Right ventricle myocardium inferior (tissue), 1 donor: ENCODE data around the gene AGR3. TPM values are rescaled to one million over a fixed set of nuclear protein-coding genes. Genes with fewer than 3 reads are reported as not detected.

Experiments used
- ATAC-seq: fragments of 200-7000 bp; cut with Tn5 transposase; one replicate; pipeline ENCODE4 v1.9.1; 2020; ENCODE audit warnings: mild to moderate bottlenecking, moderate library complexity
- DNase-seq: peaks from one replicate; pipeline ENCODE4 v3.0.0; 2021; ENCODE audit errors: missing footprints
- intact Hi-C: fragments of 100-400 bp; cut with DNase I; formaldehyde crosslinking; loops from one replicate; pipeline ENCODE4 v1.11.0; 2022
- total RNA-seq: library from RNA; stranded (reverse); fragmentation: NEBNext Ultra II Directional; extraction: Animal tissue kit (Norgen Biotek cat#: 25700); gene quantifications from one replicate; pipeline ENCODE4 v1.2.1, GENCODE V29; 2021
- donor health status: DM: no; HTN: yes; CAD: no; lungs with severe emphysema.

AGR3 gene
- total RNA-seq, 1 donor from 2014 or later, result not detected

DNA sequence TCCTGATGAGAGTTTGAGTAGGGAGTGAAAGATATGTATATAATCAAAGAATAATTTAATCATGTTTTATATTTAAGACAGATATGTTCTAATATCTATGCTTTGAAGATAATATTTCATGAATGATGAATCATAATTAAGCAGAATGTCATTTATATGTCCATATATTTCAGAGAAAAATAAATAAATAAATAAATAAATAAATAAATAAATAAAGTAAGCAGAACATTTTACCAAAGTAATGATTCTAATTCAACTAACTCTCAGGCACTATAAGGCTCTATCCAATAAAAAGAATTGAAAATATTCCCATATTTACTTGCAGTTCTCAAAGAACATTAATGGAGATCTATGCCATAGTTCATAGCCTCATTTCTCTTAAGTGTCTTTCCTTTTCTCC lies 36.0 kb downstream of the AGR3 start:
- ATAC-seq (no peak), DNase-seq (no peak)
- intact Hi-C loops, result no loop called here

DNA sequence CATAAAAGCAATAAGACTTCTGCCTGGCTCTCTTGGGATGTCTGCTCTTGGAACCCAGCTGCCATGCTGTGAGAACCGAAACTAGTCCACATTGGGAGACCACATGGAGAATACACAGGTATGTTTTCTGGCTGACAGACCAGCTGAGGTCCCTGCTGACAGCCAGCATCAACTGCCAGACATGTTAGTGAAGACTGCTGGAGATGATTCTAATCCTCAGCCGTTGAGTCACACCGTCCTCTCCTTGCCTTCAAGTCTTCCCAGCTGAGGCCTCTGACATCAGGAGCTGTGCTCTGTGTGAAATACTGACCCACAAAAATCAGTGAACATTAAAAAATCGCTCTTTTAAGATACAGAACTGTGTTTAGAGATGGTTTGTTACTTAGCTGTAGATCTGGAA lies 40.1 kb downstream of the AGR3 start:
- ATAC-seq, result no peak
- intact Hi-C loops, result no loop called here
- DNase-seq, result no peak

DNA sequence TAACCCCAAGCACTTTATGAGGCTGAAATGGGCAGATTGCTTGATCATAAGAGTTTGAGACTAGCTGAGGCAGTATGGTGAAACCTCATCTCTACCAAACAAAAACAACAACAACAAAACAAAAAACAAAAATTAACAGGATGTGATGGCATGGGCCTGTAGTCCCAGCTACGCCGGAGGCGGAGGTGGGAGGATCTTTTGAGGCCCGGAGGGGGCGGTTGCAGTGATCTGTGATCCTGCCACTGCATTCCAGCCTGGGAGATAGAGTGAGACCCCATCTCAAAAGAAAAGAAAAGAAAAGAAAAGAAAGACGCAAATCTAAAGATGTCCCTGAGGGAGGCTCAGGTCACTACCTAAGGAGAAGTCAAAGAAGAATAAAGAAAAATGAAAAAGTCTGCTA lies 41.7 kb downstream of the AGR3 start:
- ATAC-seq, result no peak
- no peak for DNase-seq
- intact Hi-C loops, result no loop called here

DNA sequence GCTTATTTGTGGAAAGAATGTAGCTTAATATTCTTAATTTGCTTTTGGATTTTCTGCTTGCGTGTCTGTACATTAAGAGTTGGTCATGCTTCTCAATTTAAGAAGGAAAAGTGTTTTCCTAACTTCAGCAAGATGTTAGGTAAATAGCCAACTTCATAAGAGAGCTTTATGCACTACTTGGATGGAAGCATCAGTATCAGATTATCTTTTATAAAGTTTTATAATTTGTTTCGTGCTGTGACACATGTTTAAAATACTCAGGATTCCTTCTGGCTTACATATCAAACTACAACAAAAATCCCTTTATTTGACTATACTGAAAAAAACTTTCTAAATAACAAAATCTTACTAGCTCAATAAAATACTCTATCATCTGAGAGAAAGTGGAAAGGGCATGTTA lies 42.1 kb downstream of the AGR3 start:
- ATAC-seq (no peak), DNase-seq (no peak)
- intact Hi-C loops, result no loop called here

DNA sequence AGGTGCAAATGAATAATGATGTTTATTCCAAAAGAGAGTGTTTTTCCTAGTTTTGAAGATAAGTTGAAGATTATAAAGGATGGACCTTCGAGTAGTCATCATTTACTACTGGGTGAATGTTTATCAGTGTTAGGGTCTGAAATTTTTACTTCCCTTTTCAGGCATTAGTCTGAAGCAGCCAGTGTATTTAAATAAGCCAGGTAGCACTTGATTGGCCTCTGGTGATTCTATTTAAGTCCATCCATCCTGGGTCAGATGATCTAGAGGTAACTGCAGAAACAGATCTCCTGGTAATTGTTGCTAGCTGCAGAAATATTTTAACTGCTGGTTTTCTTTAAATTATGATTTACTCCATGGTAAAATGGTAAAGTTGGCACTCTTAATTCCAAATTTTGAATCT lies 42.9 kb downstream of the AGR3 start:
- intact Hi-C loops, result no loop called here
- ATAC-seq, result no peak
- DNase-seq, result no peak

DNA sequence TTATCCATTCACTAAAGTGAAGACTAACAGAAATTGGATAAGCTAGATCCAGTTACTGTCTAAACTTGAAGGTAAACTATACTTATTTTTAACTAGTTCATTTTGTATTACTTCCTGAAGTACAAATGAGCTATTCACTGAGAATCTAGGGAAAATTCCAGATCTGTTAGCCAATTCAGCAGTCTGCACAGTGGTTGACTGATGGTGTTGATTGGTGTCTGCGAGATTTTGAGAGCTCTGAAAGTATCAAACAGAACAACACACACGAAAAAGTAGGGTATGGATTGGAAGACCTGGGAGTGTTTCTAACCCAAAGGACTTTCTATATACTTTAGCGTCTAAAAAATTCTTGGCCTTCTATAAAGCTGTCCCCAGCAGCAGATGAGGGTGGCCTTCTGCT lies 43.4 kb downstream of the AGR3 start:
- DNase-seq, result no peak
- ATAC-seq, result no peak
- intact Hi-C loops, result no loop called here

DNA sequence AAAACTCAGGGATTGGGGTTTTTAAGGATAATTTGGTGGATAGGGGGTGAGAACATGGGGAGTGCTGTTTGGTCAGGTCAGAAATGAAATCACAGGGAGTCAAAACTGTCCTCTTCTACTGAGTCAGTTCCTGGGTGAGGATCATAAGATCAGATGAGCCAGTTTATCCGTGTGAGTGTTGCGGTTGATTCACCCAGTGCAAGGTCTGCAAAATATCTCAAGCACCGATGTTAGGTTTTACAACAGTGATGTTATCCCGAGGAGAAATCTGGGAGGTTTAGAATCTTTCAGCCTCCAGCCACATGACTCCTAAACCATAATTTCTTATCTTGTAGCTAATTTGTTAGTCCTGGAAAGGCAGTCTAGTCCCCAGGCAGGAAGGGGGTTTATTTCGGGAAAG lies 45.3 kb downstream of the AGR3 start:
- DNase-seq (no peak), ATAC-seq (no peak)
- intact Hi-C loops, result no loop called here

DNA sequence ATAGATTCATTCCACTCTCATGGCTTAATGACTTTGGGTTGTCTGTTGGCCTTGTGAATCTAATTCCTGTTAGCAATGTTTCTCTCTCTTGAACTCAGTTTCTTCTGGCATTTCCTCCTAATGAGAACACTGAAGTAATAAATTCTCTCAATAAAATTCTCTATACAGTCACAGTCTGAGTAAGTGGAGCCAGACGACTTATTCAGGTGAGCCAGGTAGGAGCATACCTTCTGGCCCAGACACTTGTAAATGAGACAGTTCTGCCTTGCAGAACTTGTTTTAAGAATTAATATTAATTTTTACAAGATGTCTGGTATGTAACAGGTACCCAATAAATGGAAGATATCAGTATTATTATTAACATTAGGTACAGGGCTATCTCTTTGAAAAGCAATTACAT lies 48.4 kb downstream of the AGR3 start:
- ATAC-seq, result no peak
- intact Hi-C loops, result no loop called here
- no peak for DNase-seq

DNA sequence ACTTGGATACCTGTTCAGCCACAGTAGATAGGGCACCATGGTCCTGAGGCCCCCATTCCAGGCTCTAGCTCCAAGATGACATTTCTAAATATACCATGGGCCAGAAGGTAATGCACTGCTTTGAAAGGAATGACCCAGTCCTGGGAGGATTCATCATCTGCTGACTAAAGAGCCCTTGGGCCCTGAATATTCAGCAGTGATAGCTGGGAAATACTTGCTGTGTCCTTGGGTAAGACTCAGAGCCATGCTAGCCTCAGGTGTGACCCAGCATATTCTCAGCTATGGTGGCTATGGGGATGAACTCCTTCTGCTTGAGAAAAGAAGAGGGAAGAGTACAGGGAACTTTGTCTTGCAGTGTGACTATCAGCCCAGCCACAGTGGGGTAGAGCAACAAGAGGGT lies 55.7 kb downstream of the AGR3 start:
- intact Hi-C loops, result no loop called here
- ATAC-seq (no peak), DNase-seq (no peak)

DNA sequence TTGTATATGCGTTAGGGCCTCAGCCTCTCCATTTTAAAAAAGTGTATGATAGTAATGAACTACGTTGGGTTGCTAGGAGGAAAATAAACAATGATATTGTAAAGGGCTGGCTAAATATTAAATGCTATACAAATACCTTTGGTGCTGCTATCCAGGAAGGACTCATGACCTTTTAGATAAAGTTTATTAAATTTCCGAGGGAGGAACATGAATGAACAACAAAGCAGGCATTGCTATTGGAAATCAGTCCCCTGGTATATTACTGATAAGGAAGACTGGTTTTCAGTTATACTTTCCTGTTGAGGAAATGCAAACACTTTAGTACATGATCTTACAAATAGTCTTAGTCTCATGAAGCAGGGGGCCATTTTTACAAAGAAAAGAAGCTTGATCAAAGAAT lies 59.8 kb downstream of the AGR3 start:
- DNase-seq (no peak), ATAC-seq (no peak)
- intact Hi-C loops, result no loop called here

DNA sequence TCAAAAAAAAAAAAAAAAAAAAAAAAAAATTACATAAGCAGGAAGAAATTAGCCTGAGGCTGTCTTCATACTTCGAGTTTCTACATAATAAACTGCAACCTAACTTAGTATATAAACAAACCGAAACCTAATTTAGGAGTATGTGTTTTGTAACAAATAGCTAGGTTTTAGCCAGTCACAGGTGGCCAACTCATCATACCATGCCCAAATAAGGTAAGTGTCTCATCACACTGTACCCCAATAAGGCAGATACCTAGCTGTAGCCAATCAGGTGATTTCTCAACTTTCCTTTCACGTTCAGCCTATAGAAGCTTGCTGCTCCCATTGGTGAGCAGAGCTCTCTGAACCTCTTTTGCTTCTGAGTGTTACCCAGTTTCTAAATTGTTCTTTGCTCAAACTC lies 63.1 kb downstream of the AGR3 start:
- intact Hi-C loops, result no loop called here
- ATAC-seq (no peak), DNase-seq (no peak)

DNA sequence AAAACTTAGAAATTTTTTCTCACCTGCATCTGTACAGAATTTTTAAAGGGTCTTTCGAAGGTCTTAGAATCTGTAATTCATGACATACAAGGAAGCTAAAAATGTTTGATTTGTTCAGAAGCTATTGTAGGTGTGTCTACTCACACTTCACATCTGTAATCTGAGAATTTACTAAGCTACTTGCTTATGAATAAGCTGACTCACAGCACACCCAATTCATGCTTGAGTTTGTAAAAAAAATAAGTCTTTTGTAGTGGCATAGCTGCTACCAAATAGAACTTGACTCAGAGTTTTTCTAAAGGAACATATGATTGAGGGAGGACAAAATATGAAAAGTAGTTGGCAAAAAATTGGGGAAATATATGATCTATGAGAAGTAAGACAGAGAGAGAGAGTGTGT lies 64.2 kb downstream of the AGR3 start:
- DNase-seq (no peak), ATAC-seq (no peak)
- intact Hi-C loops, result no loop called here

DNA sequence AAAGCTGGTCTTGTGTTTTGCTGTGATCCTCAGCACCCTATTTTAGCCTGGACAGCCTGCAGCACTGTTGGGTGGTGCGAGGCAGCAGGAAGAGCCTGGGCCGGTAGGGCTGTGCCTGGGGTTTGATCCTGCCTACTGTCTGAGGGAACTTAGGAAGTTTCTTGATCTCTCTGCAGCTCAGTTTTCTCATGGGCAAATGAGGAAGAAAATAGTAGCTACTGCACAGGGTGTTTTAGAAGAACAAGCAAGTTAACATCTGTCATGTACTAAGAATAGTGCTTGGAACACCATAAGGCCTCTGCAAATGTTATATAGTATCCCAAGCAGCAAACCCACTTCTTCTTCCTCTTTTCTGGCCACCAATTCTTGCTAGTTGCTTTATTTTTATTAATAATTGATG lies 65.0 kb downstream of the AGR3 start:
- no peak for DNase-seq
- intact Hi-C loops, result no loop called here
- peak; percentile 71 for ATAC-seq

DNA sequence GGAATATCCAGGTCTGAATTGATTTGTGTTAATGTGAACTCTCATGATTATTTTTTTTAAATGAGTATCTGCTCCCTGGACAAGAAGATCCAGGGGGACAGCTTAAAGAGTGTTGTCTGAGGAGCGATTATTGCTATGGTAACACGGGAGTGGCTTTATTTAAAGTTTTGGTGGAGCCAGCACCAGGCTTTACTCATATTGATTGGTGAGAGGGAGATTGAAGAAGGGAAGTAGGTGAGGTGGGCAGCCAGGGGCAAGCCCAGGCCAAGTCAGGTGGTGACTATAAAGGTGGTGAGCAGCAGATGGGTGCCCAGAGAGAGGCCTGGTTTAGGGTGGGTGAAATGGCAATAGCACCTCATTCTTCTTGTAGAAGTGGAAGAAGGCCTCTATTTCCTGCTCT lies 66.8 kb downstream of the AGR3 start:
- intact Hi-C loops, result no loop called here
- DNase-seq (no peak), ATAC-seq (no peak)

DNA sequence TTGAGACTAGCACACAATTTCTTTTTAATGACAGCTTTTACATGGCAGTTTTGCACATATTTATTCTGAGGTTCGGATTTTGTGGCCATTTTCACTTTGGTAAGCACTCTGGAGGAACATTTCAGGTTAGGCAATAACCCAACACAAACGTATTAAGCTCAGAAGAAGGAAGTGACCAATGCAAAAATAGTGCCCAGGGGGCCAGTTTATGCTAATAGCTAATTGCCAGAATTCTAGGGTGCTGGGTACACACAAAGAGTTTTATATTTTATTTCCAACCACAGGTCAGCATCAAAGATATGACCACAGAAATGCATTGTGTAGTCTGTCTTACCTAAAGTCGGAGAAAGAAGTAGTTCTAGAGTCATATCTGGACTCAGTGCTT lies 68.6 kb downstream of the AGR3 start:
- ATAC-seq (no peak), DNase-seq (no peak)
- intact Hi-C loops, result no loop called here

DNA sequence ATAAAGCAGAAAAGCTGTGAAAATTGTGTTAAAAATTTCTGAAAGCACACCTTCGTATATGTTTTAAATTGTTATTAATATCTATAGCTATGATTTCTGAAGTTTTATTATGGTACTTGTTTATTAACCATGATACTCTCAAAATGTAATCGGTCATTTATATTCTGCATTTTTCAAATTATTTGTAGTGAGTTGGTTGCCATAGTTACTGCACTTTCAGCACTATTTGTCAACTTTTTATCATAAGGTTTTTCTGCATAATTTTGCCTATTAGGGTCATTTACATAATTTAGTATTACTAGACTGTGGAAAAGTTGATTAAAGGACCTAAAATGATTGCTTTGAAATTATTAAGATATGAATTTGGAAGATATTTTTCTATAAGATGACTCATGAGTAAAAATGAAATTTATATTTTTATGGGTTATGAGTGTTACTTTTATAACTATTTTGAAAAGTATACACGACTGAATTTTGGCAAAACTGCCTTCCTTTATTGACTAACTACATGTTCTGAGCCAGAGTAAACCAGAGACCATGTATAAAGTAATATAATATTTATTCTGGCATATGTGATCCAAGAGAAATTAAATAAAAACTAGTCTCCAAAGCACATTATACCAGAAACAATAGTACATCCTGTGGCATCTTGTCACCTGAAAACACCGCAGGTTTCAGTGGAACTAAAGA lies 69.1 kb downstream of the AGR3 start:
- intact Hi-C loops, result no loop called here
- DNase-seq (no peak), ATAC-seq (no peak)

DNA sequence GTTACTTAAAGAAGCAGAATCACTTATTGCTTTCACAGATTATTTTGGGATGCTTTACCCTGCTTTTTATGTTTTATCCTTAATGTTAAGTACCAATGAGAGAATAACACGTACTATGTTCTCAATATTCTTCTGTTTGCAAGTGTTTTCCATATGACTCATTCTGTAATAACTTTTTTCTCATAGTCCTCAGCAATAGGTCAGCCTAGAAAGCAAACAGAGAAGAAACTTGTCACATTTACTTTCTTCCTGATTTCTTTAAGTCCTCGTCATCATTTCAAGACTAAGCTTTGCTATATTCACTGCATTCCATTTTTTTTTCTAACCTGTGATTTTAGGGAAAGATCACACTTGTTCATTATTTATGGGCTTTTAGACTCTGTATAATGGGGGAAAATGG lies 70.2 kb downstream of the AGR3 start:
- ATAC-seq (no peak), DNase-seq (no peak)
- intact Hi-C loops, result no loop called here

DNA sequence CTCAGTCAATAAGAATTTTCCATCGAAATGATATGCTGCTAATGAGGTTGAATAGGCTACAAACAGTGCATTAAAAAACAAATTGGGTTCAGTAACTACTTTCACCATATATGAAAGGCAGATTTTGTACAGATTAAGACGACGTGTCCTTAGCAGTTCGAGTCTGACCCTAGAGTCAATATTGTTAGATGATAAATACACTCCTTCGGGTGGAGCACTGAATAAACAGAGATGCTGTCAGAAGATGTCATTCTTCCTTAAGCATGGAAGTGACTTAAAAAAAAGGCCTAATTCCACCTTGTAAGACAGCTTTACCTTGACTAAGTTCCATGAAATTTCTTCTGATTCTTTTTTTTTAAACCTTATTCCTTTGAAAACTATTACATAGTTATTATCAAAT lies 71.2 kb downstream of the AGR3 start:
- intact Hi-C loops, result no loop called here

DNA sequence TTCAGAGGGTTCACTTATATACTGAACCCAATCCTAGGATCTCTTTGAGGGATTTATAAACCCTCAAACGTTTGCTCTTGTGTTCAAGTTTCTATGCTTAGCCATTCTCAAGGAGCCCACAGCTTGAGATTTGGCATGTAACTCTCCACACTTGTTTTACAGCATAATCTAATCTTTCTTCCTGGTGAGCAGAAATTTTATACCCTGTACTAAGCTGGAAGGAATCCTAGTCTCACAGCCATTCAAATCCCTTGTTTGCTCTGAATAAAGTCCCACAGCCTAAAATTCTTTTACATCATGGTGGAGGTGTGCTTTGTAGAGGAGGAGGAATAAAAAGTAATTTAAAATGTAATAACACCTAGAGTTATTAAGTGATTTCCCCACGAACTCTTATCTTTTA lies 71.7 kb downstream of the AGR3 start:
- intact Hi-C loops, result no loop called here
- DNase-seq (no peak), ATAC-seq (no peak)

More for the DNA sequence above, 71.2 kb downstream of the AGR3 start:
- DNase-seq (no peak), ATAC-seq (no peak)
